Breast epithelium (tissue), 4 donors: ENCODE data around the gene PLCH1. TPM values are rescaled to one million over a fixed set of nuclear protein-coding genes. Genes with fewer than 3 reads are reported as not detected.

ENCODE experiments used
- DNase-seq, 2 donors: peaks; one replicate each; pipeline ENCODE4 v3.0.0-alpha.2; 2019; ENCODE audit warnings: low spot score in 2 of 2
- H3K27ac ChIP-seq, 2 donors: fragments of 200-600 bp; sonication (generic) in 1 of 2; one replicate each; pipeline ENCODE4 v1.5.1; 2016 to 2019; ENCODE audit warnings: mild to moderate bottlenecking in 1 of 2
- H3K27me3 ChIP-seq, 2 donors: fragments of 200-600 bp; sonication (generic) in 1 of 2; one replicate each; pipeline versions ENCODE4 v1.5.1 to v1.6.0; 2017 to 2019; ENCODE audit warnings: control low read depth in 1 of 2, mild to moderate bottlenecking in 1 of 2
- H3K36me3 ChIP-seq: fragments of 200-600 bp; one replicate; pipeline ENCODE4 v1.5.1; 2019
- H3K4me1 ChIP-seq, 2 donors: fragments of 200-600 bp; sonication (generic); one replicate each; pipeline ENCODE4 v1.5.1; 2016 to 2019; ENCODE audit warnings: control low read depth in 1 of 2
- H3K4me3 ChIP-seq, 3 donors: fragments of 200-600 bp; sonication (generic); 1 replicate in 2 of 3; 2 replicates in 1 of 3; pipeline ENCODE4 v1.5.1; 2016 to 2019; ENCODE audit warnings: mild to moderate bottlenecking in 3 of 3, moderate library complexity in 2 of 3
- H3K9me3 ChIP-seq, 2 donors: fragments of 200-600 bp; sonication (generic) in 1 of 2; one replicate each; pipeline ENCODE4 v1.5.1; 2016 to 2019; ENCODE audit warnings: control low read depth in 1 of 2
- CTCF ChIP-seq, 3 donors: fragments of 450-650 bp; IDR thresholded peaks; one replicate each; pipeline ENCODE4 v1.5.1; 2016 to 2017; ENCODE audit warnings: antibody characterized with exemption in 3 of 3, mild to moderate bottlenecking in 3 of 3, moderate library complexity in 3 of 3
- POLR2A ChIP-seq: fragments of 450-650 bp; IDR thresholded peaks from one replicate; pipeline ENCODE4 v1.6.1; 2016; ENCODE audit warnings: antibody characterized with exemption, mild to moderate bottlenecking, moderate library complexity
- POLR2AphosphoS5 ChIP-seq, 3 donors: sonication (generic); formaldehyde crosslinking; IDR thresholded peaks; one replicate each; pipeline ENCODE4 v1.6.1; 2017; ENCODE audit warnings: antibody characterized with exemption in 3 of 3
- intact Hi-C: fragments of 100-400 bp; cut with DNase I; formaldehyde crosslinking; loops from one replicate; pipeline ENCODE4 v1.15.1; 2023; ENCODE audit warnings: low total_unique reads
- total RNA-seq, 3 donors: library from RNA; depleted of rRNA; stranded (reverse); fragments of >200 nt; gene quantifications; one replicate each; pipeline ENCODE4 v1.1.0, GENCODE V29; 2016

PLCH1 gene
- total RNA-seq, 3 donors from 2014 or later: 2.0 to 3.4 TPM; not detected in 1

GRCh38 chr3:155330370-155330769 is 414.5 kb downstream of the PLCH1 start:
- no peak for TF ChIP-seq POLR2AphosphoS5 (IDR thresholded peaks at IDR 0.05)
- no peak for TF ChIP-seq POLR2A
- TF ChIP-seq CTCF (IDR thresholded peaks at IDR 0.05): no peak
- intact Hi-C loops: no loop called here
- H3K9me3 ChIP-seq: no peaks in the 10 kb centered on the region
- no peaks in the 10 kb centered on the region for H3K36me3 ChIP-seq
- no peaks in the 10 kb centered on the region for H3K4me1 ChIP-seq
- no peaks in the 10 kb centered on the region for H3K27me3 ChIP-seq
- no peak overlapping the region for H3K27ac ChIP-seq
- no peak for DNase-seq
- no peak overlapping the region for H3K4me3 ChIP-seq

DNA sequence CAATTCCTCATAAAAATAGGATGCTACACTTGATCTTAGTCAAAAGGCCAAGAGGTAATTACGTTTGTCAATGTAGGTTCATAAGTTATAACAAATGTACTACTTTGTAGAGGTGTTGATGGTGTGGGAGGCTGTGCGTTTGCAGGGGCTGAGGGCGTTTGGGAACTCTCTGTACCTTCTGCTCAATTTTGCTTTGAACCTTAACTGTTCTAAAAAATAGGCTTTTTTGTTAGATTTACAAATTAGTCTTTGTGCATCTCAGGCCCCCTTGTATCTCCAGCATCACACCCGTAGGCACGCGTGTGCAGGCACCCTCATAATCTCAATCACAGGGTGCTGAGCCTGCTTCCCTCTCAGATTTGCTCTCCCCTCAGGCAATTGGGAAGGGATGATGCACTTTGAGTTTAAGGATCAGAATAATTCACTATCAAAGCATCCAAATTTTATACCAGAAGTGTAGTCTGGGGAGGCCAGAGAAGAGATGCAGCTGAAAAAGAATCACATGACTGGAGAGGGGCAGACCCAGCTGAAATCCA is 415.3 kb downstream of the PLCH1 start:
- DNase-seq: no peak
- Histone ChIP-seq H3K27ac (no peak overlapping the region), H3K36me3 (no peaks in the 10 kb centered on the region), H3K27me3 (no peaks in the 10 kb centered on the region), H3K4me3 (no peak overlapping the region), H3K4me1 (no peaks in the 10 kb centered on the region), H3K9me3 (no peaks in the 10 kb centered on the region)
- no peak for TF ChIP-seq POLR2AphosphoS5 (IDR thresholded peaks at IDR 0.05)
- no peak for TF ChIP-seq CTCF (IDR thresholded peaks at IDR 0.05)
- TF ChIP-seq POLR2A: no peak
- intact Hi-C loops: no loop called here

DNA sequence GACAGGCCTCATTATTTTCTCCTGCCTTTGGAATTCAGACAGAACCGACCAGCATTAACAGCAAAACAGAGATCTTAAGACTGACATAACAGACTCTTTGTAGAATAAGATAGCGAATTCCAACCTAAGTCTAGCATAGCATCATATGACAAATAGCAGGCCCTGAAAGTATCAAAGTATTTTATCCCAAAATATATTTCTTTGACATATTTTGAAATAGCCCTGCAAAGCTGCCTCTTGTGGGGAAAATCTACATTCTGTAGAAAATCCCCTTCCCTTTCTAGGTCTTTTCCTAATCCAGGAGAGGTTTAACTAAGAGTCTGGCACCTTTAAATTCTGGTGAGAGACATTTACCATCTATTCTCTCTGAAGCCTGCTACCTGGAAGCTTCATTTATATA is 417.0 kb downstream of the PLCH1 start:
- Histone ChIP-seq H3K27ac (no peak overlapping the region), H3K9me3 (no peaks in the 10 kb centered on the region), H3K27me3 (no peaks in the 10 kb centered on the region), H3K36me3 (no peaks in the 10 kb centered on the region), H3K4me3 (no peak overlapping the region), H3K4me1 (no peaks in the 10 kb centered on the region)
- intact Hi-C loops: no loop called here
- DNase-seq: no peak
- no peak for TF ChIP-seq POLR2AphosphoS5 (IDR thresholded peaks at IDR 0.05)
- TF ChIP-seq POLR2A: no peak
- no peak for TF ChIP-seq CTCF (IDR thresholded peaks at IDR 0.05)

- H3K9me3 ChIP-seq: no peaks in the 10 kb centered on the region
- no peak overlapping the region for H3K27ac ChIP-seq
- TF ChIP-seq POLR2A (no peak), CTCF (IDR thresholded peaks at IDR 0.05) (no peak), POLR2AphosphoS5 (IDR thresholded peaks at IDR 0.05) (no peak)
- no peak overlapping the region for H3K4me3 ChIP-seq
- H3K4me1 ChIP-seq: no peaks in the 10 kb centered on the region
- H3K36me3 ChIP-seq: no peaks in the 10 kb centered on the region
- DNase-seq: no peak
- no peaks in the 10 kb centered on the region for H3K27me3 ChIP-seq
- intact Hi-C loops: no loop called here
Measured at GRCh38 chr3:155327430-155327829, 417.4 kb downstream of the PLCH1 start.

GRCh38 chr3:155326901-155327300 is 418.0 kb downstream of the PLCH1 start:
- Histone ChIP-seq H3K4me1 (no peaks in the 10 kb centered on the region), H3K27me3 (no peaks in the 10 kb centered on the region), H3K4me3 (no peak overlapping the region), H3K27ac (no peak overlapping the region), H3K9me3 (no peaks in the 10 kb centered on the region), H3K36me3 (no peaks in the 10 kb centered on the region)
- DNase-seq: no peak
- intact Hi-C loops: no loop called here
- TF ChIP-seq POLR2A (no peak), CTCF (IDR thresholded peaks at IDR 0.05) (no peak), POLR2AphosphoS5 (IDR thresholded peaks at IDR 0.05) (no peak)
